Mammary epithelial cell (primary cell): Measurements from ENCODE around the gene SP110.

Source experiments
- CTCF ChIP-seq, 2 donors: IDR thresholded peaks in 1 of 2; conservative IDR thresholded peaks in 1 of 2; 2 replicates each; pipeline ENCODE4 v1.5.1; 2011 to 2012; ENCODE audit warnings: inconsistent platforms in 2 of 2, low read length in 2 of 2, mild to moderate bottlenecking in 2 of 2, control low read depth in 1 of 2, low read depth in 1 of 2; ENCODE audit not compliant: insufficient read depth in 1 of 2; ENCODE audit errors: extremely low read depth in 1 of 2
- EZH2 ChIP-seq: IDR thresholded peaks from 2 replicates; pipeline ENCODE4 v1.6.1; 2012; ENCODE audit warnings: low read length, inconsistent platforms, borderline replicate concordance

GRCh38 chr2:230266638-230267037, 46.9 kb upstream of the SP110 start:
- TF ChIP-seq CTCF (conservative IDR thresholded peaks at IDR 0.05 in 1 of 2, IDR thresholded peaks at IDR 0.05 in 1 of 2; ENCODE audit: extremely low read depth in 1 of 2, insufficient read depth in 1 of 2, low read depth in 1 of 2, low read length in 2 of 2) (no peak), EZH2 (no peak)
